ENCODE data around the gene NMNAT2. TPM values are rescaled to one million over a fixed set of nuclear protein-coding genes. Genes with fewer than 3 reads are reported as not detected.

NMNAT2 gene
- total and polyA plus RNA-seq, 7 donors = under 0.01 to 5.5 (median 3.6) TPM

DNA sequence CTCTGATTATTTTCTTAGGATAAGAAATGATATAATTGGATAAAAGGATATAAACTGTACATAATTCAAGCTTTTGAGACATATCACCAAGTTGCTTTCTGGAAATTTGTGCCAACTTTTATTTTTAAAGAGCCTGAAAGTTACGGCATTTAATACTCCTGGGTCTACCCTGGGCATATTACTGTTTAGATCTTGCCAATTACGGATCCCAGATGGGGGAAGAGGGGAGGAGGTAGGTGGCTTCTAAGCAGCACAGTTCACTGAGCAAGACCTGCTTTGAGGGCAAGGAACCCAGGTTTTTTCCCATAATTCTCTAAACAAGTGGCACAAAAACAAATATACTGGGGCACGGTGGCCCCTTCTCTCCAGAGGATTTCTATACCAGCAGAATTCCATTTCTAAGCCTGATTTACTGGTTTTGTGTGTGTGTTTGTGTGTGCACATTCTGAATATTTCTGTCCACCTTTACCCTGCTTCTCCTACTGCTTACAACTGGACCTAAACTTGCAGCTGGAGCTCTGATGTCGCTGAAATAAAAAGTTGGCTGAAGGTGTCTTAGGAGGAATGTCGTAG, 155.5 kb downstream of the NMNAT2 start:
- Histone ChIP-seq H3K9me3 (no peaks in the 10 kb centered on the region), H3K27me3 (no peaks in the 10 kb centered on the region), H3K4me1 (no peaks in the 10 kb centered on the region), H3K36me3 (no peaks in the 10 kb centered on the region), H3K4me3 (no peak overlapping the region), H3K27ac (no peak overlapping the region)
- WGBS, 2 donors = 70 to 78% methylated on average over 5 of the region's 5 CpGs
- TF ChIP-seq POLR2AphosphoS5 (IDR thresholded peaks at IDR 0.05) = no peak
- no peak for TF ChIP-seq POLR2A (IDR thresholded peaks at IDR 0.05)
- TF ChIP-seq, protein P1, sequence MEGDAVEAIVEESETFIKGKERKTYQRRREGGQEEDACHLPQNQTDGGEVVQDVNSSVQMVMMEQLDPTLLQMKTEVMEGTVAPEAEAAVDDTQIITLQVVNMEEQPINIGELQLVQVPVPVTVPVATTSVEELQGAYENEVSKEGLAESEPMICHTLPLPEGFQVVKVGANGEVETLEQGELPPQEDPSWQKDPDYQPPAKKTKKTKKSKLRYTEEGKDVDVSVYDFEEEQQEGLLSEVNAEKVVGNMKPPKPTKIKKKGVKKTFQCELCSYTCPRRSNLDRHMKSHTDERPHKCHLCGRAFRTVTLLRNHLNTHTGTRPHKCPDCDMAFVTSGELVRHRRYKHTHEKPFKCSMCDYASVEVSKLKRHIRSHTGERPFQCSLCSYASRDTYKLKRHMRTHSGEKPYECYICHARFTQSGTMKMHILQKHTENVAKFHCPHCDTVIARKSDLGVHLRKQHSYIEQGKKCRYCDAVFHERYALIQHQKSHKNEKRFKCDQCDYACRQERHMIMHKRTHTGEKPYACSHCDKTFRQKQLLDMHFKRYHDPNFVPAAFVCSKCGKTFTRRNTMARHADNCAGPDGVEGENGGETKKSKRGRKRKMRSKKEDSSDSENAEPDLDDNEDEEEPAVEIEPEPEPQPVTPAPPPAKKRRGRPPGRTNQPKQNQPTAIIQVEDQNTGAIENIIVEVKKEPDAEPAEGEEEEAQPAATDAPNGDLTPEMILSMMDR (IDR thresholded peaks at IDR 0.05) = no peak
- no peak for TF ChIP-seq EP300 (IDR thresholded peaks at IDR 0.05)
- DNase-seq = no peak
- intact Hi-C loops (cut with DNase I) = no loop called here

GRCh38 chr1:183259924-183260323, 158.3 kb downstream of the NMNAT2 start:
- intact Hi-C loops (cut with DNase I) = no loop called here
- no peaks in the 10 kb centered on the region for H3K9me3 ChIP-seq
- no peak for DNase-seq
- 83 to 85% methylated on average over 5 of the region's 5 CpGs for WGBS, 2 donors
- no peaks in the 10 kb centered on the region for H3K36me3 ChIP-seq
- TF ChIP-seq POLR2A (IDR thresholded peaks at IDR 0.05) = no peak
- TF ChIP-seq, protein P1 (IDR thresholded peaks at IDR 0.05) = no peak
- no peak for TF ChIP-seq EP300 (IDR thresholded peaks at IDR 0.05)
- TF ChIP-seq POLR2AphosphoS5 (IDR thresholded peaks at IDR 0.05) = no peak
- H3K4me1 ChIP-seq = no peaks in the 10 kb centered on the region
- H3K27ac ChIP-seq = no peak overlapping the region
- H3K4me3 ChIP-seq = no peak overlapping the region
- H3K27me3 ChIP-seq = no peaks in the 10 kb centered on the region

GRCh38 chr1:183255073-183255472, 163.1 kb downstream of the NMNAT2 start:
- H3K36me3 ChIP-seq = no peaks in the 10 kb centered on the region
- DNase-seq = no peak
- H3K4me3 ChIP-seq = no peak overlapping the region
- H3K9me3 ChIP-seq = no peaks in the 10 kb centered on the region
- no peaks in the 10 kb centered on the region for H3K27me3 ChIP-seq
- 79 to 82% methylated on average over 1 of the region's 1 CpG for WGBS, 2 donors
- H3K27ac ChIP-seq = no peak overlapping the region
- TF ChIP-seq, protein P1 (IDR thresholded peaks at IDR 0.05) = no peak
- intact Hi-C loops (cut with DNase I) = no loop called here
- peaks cover 0 to 8% (median 0%) of the 10 kb centered on the region in 4 donors for H3K4me1 ChIP-seq

DNA sequence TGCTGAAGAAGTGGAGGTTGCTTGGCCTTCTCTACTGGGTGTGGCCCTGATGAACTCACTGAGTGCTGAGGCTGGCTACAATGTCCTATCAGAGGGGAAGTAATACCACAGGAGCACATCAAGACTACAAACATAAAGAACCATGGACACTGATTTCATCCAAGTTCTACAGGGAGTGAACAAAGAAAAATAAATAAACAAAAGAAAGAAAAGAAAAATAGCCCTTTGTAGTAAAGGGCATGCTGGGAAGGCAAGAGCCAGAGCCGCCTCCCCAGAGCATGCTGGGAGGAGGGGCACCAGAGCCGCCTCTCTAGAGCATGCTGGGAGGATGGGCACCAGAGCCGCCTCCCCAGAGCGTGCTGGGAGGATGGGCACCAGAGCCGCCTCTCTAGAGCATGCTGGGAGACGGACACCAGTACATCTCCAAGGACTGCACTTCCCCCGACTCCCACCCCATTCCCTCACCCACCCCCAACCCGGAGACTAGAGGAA, 166.2 kb downstream of the NMNAT2 start:
- DNase-seq = no peak
- no peak overlapping the region for H3K27ac ChIP-seq
- H3K9me3 ChIP-seq = no peaks in the 10 kb centered on the region
- intact Hi-C loops (cut with DNase I) = no loop called here
- H3K4me3 ChIP-seq = no peak overlapping the region
- H3K36me3 ChIP-seq = no peaks in the 10 kb centered on the region
- peaks cover 0 to 8% (median 0%) of the 10 kb centered on the region in 4 donors for H3K4me1 ChIP-seq
- TF ChIP-seq, protein P1 (IDR thresholded peaks at IDR 0.05) = no peak
- TF ChIP-seq POLR2A (IDR thresholded peaks at IDR 0.05) = no peak
- TF ChIP-seq EP300 (IDR thresholded peaks at IDR 0.05) = no peak
- no peak for TF ChIP-seq POLR2AphosphoS5 (IDR thresholded peaks at IDR 0.05)
- no peaks in the 10 kb centered on the region for H3K27me3 ChIP-seq
- WGBS, 2 donors = 94% methylated on average over 8 of the region's 8 CpGs
